Measurements from ENCODE around the gene ITPK1.

The ITPK1 gene

GRCh38 chr14:93015505-93015904 is 100.2 kb downstream of the ITPK1 start:
- H3K4me3 ChIP-seq (ENCODE audit: low read depth, low read length), result no peak overlapping the region
- H2AFZ ChIP-seq (ENCODE audit: low read length, unreplicated experiment), result no peak overlapping the region
- no peaks in the 10 kb centered on the region for H3K36me3 ChIP-seq (ENCODE audit: insufficient read depth, low read length)
- H3K79me2 ChIP-seq (ENCODE audit: control insufficient read depth, insufficient read depth, low read length, unreplicated experiment), result no peaks in the 10 kb centered on the region
- no peak overlapping the region for H3K27ac ChIP-seq (ENCODE audit: low read depth, low read length)
- no peaks in the 10 kb centered on the region for H3K27me3 ChIP-seq (ENCODE audit: insufficient read depth, low read length)
- H3K4me1 ChIP-seq (ENCODE audit: control insufficient read depth, insufficient read depth, low read length, unreplicated experiment), result peaks cover 40% of the 10 kb centered on the region

GRCh38 chr14:93015064-93015463 is 100.7 kb downstream of the ITPK1 start:
- Histone ChIP-seq H3K4me1 (ENCODE audit: control insufficient read depth, insufficient read depth, low read length, unreplicated experiment) (peaks cover 40% of the 10 kb centered on the region), H3K27me3 (ENCODE audit: insufficient read depth, low read length) (no peaks in the 10 kb centered on the region), H3K79me2 (ENCODE audit: control insufficient read depth, insufficient read depth, low read length, unreplicated experiment) (no peaks in the 10 kb centered on the region), H3K4me3 (ENCODE audit: low read depth, low read length) (no peak overlapping the region), H3K27ac (ENCODE audit: low read depth, low read length) (no peak overlapping the region), H2AFZ (ENCODE audit: low read length, unreplicated experiment) (no peak overlapping the region), H3K36me3 (ENCODE audit: insufficient read depth, low read length) (no peaks in the 10 kb centered on the region)

GRCh38 chr14:93014058-93015023 is 101.4 kb downstream of the ITPK1 start:
- Histone ChIP-seq H3K27ac (ENCODE audit: low read depth, low read length) (no peak overlapping the region), H3K4me1 (ENCODE audit: control insufficient read depth, insufficient read depth, low read length, unreplicated experiment) (peaks cover 43% of the 10 kb centered on the region), H3K79me2 (ENCODE audit: control insufficient read depth, insufficient read depth, low read length, unreplicated experiment) (no peaks in the 10 kb centered on the region), H3K27me3 (ENCODE audit: insufficient read depth, low read length) (no peaks in the 10 kb centered on the region), H2AFZ (ENCODE audit: low read length, unreplicated experiment) (no peak overlapping the region), H3K36me3 (ENCODE audit: insufficient read depth, low read length) (no peaks in the 10 kb centered on the region), H3K4me3 (ENCODE audit: low read depth, low read length) (no peak overlapping the region)

GRCh38 chr14:93012951-93013719 is 102.6 kb downstream of the ITPK1 start:
- Histone ChIP-seq H3K4me1 (ENCODE audit: control insufficient read depth, insufficient read depth, low read length, unreplicated experiment) (peaks cover 54% of the 10 kb centered on the region), H3K4me3 (ENCODE audit: low read depth, low read length) (no peak overlapping the region), H3K79me2 (ENCODE audit: control insufficient read depth, insufficient read depth, low read length, unreplicated experiment) (no peaks in the 10 kb centered on the region), H3K27ac (ENCODE audit: low read depth, low read length) (peak overlapping the region; percentile 28), H3K27me3 (ENCODE audit: insufficient read depth, low read length) (no peaks in the 10 kb centered on the region), H3K36me3 (ENCODE audit: insufficient read depth, low read length) (no peaks in the 10 kb centered on the region), H2AFZ (ENCODE audit: low read length, unreplicated experiment) (no peak overlapping the region)

- H3K27ac ChIP-seq (ENCODE audit: low read depth, low read length), result no peak overlapping the region
- no peaks in the 10 kb centered on the region for H3K27me3 ChIP-seq (ENCODE audit: insufficient read depth, low read length)
- no peaks in the 10 kb centered on the region for H3K36me3 ChIP-seq (ENCODE audit: insufficient read depth, low read length)
- H3K4me3 ChIP-seq (ENCODE audit: low read depth, low read length), result no peak overlapping the region
- H3K4me1 ChIP-seq (ENCODE audit: control insufficient read depth, insufficient read depth, low read length, unreplicated experiment), result peaks cover 58% of the 10 kb centered on the region
- H3K79me2 ChIP-seq (ENCODE audit: control insufficient read depth, insufficient read depth, low read length, unreplicated experiment), result no peaks in the 10 kb centered on the region
- H2AFZ ChIP-seq (ENCODE audit: low read length, unreplicated experiment), result no peak overlapping the region
Measured at GRCh38 chr14:93012506-93012905, 103.2 kb downstream of the ITPK1 start.

- Histone ChIP-seq H3K79me2 (ENCODE audit: control insufficient read depth, insufficient read depth, low read length, unreplicated experiment) (no peaks in the 10 kb centered on the region), H3K27ac (ENCODE audit: low read depth, low read length) (no peak overlapping the region)
Measured at GRCh38 chr14:93011650-93012325, 103.9 kb downstream of the ITPK1 start.

GRCh38 chr14:93011141-93011529 is 104.6 kb downstream of the ITPK1 start:
- no peaks in the 10 kb centered on the region for H3K36me3 ChIP-seq (ENCODE audit: insufficient read depth, low read length)
- H3K27ac ChIP-seq (ENCODE audit: low read depth, low read length), result no peak overlapping the region
- no peak overlapping the region for H3K4me3 ChIP-seq (ENCODE audit: low read depth, low read length)
- no peaks in the 10 kb centered on the region for H3K79me2 ChIP-seq (ENCODE audit: control insufficient read depth, insufficient read depth, low read length, unreplicated experiment)
- no peak overlapping the region for H2AFZ ChIP-seq (ENCODE audit: low read length, unreplicated experiment)
- no peaks in the 10 kb centered on the region for H3K27me3 ChIP-seq (ENCODE audit: insufficient read depth, low read length)
- peaks cover 71% of the 10 kb centered on the region for H3K4me1 ChIP-seq (ENCODE audit: control insufficient read depth, insufficient read depth, low read length, unreplicated experiment)

More at GRCh38 chr14:93011650-93012325, 103.9 kb downstream of the ITPK1 start:
- no peak overlapping the region for H3K4me3 ChIP-seq (ENCODE audit: low read depth, low read length)
- H3K27me3 ChIP-seq (ENCODE audit: insufficient read depth, low read length), result no peaks in the 10 kb centered on the region
- no peak overlapping the region for H2AFZ ChIP-seq (ENCODE audit: low read length, unreplicated experiment)
- H3K36me3 ChIP-seq (ENCODE audit: insufficient read depth, low read length), result no peaks in the 10 kb centered on the region
- H3K4me1 ChIP-seq (ENCODE audit: control insufficient read depth, insufficient read depth, low read length, unreplicated experiment), result peaks cover 64% of the 10 kb centered on the region

GRCh38 chr14:93010522-93011140 is 105.1 kb downstream of the ITPK1 start:
- peaks cover 76% of the 10 kb centered on the region for H3K4me1 ChIP-seq (ENCODE audit: control insufficient read depth, insufficient read depth, low read length, unreplicated experiment)
- H3K27ac ChIP-seq (ENCODE audit: low read depth, low read length), result no peak overlapping the region
- no peak overlapping the region for H3K4me3 ChIP-seq (ENCODE audit: low read depth, low read length)
- H3K36me3 ChIP-seq (ENCODE audit: insufficient read depth, low read length), result no peaks in the 10 kb centered on the region
- no peaks in the 10 kb centered on the region for H3K27me3 ChIP-seq (ENCODE audit: insufficient read depth, low read length)
- no peak overlapping the region for H2AFZ ChIP-seq (ENCODE audit: low read length, unreplicated experiment)
- no peaks in the 10 kb centered on the region for H3K79me2 ChIP-seq (ENCODE audit: control insufficient read depth, insufficient read depth, low read length, unreplicated experiment)

GRCh38 chr14:93010130-93010499 is 105.6 kb downstream of the ITPK1 start:
- H3K4me1 ChIP-seq (ENCODE audit: control insufficient read depth, insufficient read depth, low read length, unreplicated experiment), result peaks cover 77% of the 10 kb centered on the region
- H3K79me2 ChIP-seq (ENCODE audit: control insufficient read depth, insufficient read depth, low read length, unreplicated experiment), result no peaks in the 10 kb centered on the region
- no peak overlapping the region for H3K27ac ChIP-seq (ENCODE audit: low read depth, low read length)
- H3K36me3 ChIP-seq (ENCODE audit: insufficient read depth, low read length), result no peaks in the 10 kb centered on the region
- no peak overlapping the region for H2AFZ ChIP-seq (ENCODE audit: low read length, unreplicated experiment)
- H3K27me3 ChIP-seq (ENCODE audit: insufficient read depth, low read length), result no peaks in the 10 kb centered on the region
- H3K4me3 ChIP-seq (ENCODE audit: low read depth, low read length), result no peak overlapping the region

- Histone ChIP-seq H2AFZ (ENCODE audit: low read length, unreplicated experiment) (no peak overlapping the region), H3K27ac (ENCODE audit: low read depth, low read length) (no peak overlapping the region), H3K27me3 (ENCODE audit: insufficient read depth, low read length) (no peaks in the 10 kb centered on the region), H3K4me3 (ENCODE audit: low read depth, low read length) (no peak overlapping the region), H3K36me3 (ENCODE audit: insufficient read depth, low read length) (no peaks in the 10 kb centered on the region), H3K79me2 (ENCODE audit: control insufficient read depth, insufficient read depth, low read length, unreplicated experiment) (no peaks in the 10 kb centered on the region), H3K4me1 (ENCODE audit: control insufficient read depth, insufficient read depth, low read length, unreplicated experiment) (peaks cover 74% of the 10 kb centered on the region)
Measured at GRCh38 chr14:93009471-93010129, 106.1 kb downstream of the ITPK1 start.

All from ACC112 (cell line).